Activated CD8-positive, alpha-beta T cell treated with anti-CD3 and anti-CD28 coated beads, Interleukin-2, amount 10 ng/mL, durations not matched to agents 7 days and 5 days (primary cell): ENCODE measurements around the gene TBC1D5. TPM values are rescaled to one million over a fixed set of nuclear protein-coding genes. Genes with fewer than 3 reads are reported as not detected.

Experiments
- ATAC-seq: fragments of 150-1000 bp; cut with Tn5 transposase; one replicate; pipeline ENCODE4 v1.10.0; 2021; ENCODE audit warnings: moderate library complexity
- CTCF ChIA-PET: fragments of 350-600 bp; sonication (Branson Sonifier 250); formaldehyde crosslinking; loops from one replicate; lab custom pipeline; 2021; ENCODE audit warnings: antibody characterized with exemption; lab: Charles Lee
- POLR2A ChIA-PET: fragments of 350-600 bp; sonication (Branson Sonifier 250); formaldehyde crosslinking; loops from one replicate; lab custom pipeline; 2021; ENCODE audit warnings: antibody characterized with exemption; lab: Charles Lee
- DNase-seq: peaks from one replicate; pipeline ENCODE4 v3.0.0-alpha.2; 2020
- H3K27ac Mint-ChIP-seq: one replicate; pipeline ENCODE4 v1.8.0; 2021; ENCODE audit warnings: mild to moderate bottlenecking, mixed read lengths
- H3K27me3 Mint-ChIP-seq: one replicate; pipeline ENCODE4 v1.8.0; 2021; ENCODE audit warnings: low read depth, mixed read lengths
- H3K36me3 Mint-ChIP-seq: one replicate; pipeline ENCODE4 v1.8.0; 2021; ENCODE audit warnings: low read depth, mixed read lengths
- H3K4me1 Mint-ChIP-seq: one replicate; pipeline ENCODE4 v1.8.0; 2021; ENCODE audit warnings: low read depth, mixed read lengths
- H3K4me3 Mint-ChIP-seq: one replicate; pipeline ENCODE4 v1.8.0; 2021; ENCODE audit warnings: mild to moderate bottlenecking, mixed read lengths
- H3K9me3 Mint-ChIP-seq: one replicate; pipeline ENCODE4 v1.8.0; 2022; ENCODE audit warnings: mixed read lengths; ENCODE audit not compliant: insufficient read depth
- total RNA-seq, 2 experiments: library from RNA; stranded (reverse); gene quantifications; one replicate each; pipeline ENCODE4 v1.2.3, GENCODE V29; 2021

TBC1D5 gene
- total RNA-seq, 2 experiments from 2014 or later: 51.2 to 52.8 TPM

- Mint-ChIP-seq H3K4me1 (peaks cover 43% of the 10 kb centered on the region), H3K36me3 (no peaks in the 10 kb centered on the region), H3K9me3 (no peaks in the 10 kb centered on the region), H3K4me3 (peak overlapping the region; percentile 23), H3K27me3 (peaks cover 2% of the 10 kb centered on the region), H3K27ac (peak overlapping the region; percentile 58)
- POLR2A ChIA-PET: interaction anchor here (1.8 kb wide), 1 partner anchor 27 kb away, joined by 6 read pairs; no protein-coding TSS in a partner anchor
- ATAC-seq (no peak), DNase-seq (no peak)
- CTCF ChIA-PET: interaction anchor here (1.5 to 1.9 kb wide), 3 partner anchors 27 to 103 kb away, joined by 4 to 6 read pairs (median 5); no protein-coding TSS in a partner anchor
These were observed 5.4 kb upstream of the TBC1D5 start for GRCh38 chr3:17747890-17748247.

DNA sequence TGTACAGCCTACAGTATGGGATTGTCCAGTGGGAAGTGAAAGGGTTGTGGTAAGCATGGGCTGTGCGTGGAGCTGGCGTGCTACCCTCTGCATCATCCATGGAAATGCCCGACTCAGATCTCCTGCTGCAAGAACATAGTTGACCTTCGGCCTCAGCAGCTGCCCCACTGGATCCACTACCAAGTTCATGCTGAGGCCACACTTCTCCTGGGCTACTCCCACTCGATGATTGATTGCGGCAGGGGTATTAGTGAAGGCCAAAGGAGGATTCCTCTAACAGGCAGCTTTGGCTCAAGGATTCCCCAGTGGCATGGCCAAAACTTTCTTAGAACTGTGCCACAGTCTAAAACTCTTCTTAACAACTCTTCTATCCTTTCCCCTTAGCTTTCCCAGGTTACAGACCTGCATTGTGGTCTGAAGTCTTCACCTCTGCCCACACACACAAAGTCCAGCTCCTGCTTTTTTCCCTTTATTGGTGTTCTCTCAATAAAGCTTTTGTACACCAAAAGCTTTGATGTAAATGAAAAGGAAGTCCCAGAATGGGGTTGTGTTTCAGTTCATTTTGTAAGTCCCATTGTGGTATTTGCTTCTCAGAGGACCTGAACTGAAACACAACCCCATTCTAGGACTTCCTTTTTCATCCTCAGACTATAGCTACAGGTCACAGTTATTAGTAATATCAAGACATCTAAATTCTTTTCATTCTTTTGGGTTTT, 4.9 kb upstream of the TBC1D5 start:
- Mint-ChIP-seq H3K27me3 (no peaks in the 10 kb centered on the region), H3K27ac (peak overlapping the region; percentile 58), H3K36me3 (no peaks in the 10 kb centered on the region), H3K9me3 (no peaks in the 10 kb centered on the region), H3K4me3 (peak overlapping the region; percentile 23), H3K4me1 (peaks cover 43% of the 10 kb centered on the region)
- ATAC-seq (no peak), DNase-seq (no peak)
- POLR2A ChIA-PET: interaction anchor here (0.9 to 1.8 kb wide), 2 partner anchors 12 to 27 kb away, joined by 5 to 6 read pairs; no protein-coding TSS in a partner anchor
- CTCF ChIA-PET: interaction anchor here (1.2 to 1.7 kb wide), 3 partner anchors 16 to 102 kb away, joined by 3 to 6 read pairs (median 4); no protein-coding TSS in a partner anchor

- POLR2A ChIA-PET: no interaction called here
- no peak for ATAC-seq
- H3K36me3 Mint-ChIP-seq: peaks cover 3% of the 10 kb centered on the region
These were observed 3.5 kb upstream of the TBC1D5 start for GRCh38 chr3:17745894-17746293.

DNA sequence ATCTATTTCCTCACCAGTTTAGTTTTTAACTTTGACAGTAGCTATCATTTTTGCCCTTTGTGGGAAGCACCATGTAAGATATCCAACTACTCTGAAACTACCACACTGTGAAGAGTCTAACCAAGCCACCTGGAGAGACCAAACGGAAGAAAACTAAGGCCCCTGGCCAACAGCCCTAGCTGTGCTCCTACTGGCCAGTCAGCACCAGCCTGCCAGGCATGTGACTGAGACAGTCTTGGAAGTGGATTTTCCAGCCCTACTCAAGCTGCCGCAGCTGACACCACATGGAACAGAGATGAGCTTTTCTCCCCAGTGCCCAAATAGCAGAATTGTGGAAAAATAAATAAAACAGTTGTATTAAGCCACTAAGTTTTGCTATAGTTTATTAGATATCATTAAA, 2.9 kb upstream of the TBC1D5 start:
- Mint-ChIP-seq H3K27me3 (no peaks in the 10 kb centered on the region), H3K9me3 (no peaks in the 10 kb centered on the region), H3K27ac (no peak overlapping the region), H3K4me1 (peaks cover 54% of the 10 kb centered on the region), H3K4me3 (no peak overlapping the region), H3K36me3 (peaks cover 4% of the 10 kb centered on the region)
- DNase-seq (no peak), ATAC-seq (no peak)
- CTCF ChIA-PET: no interaction called here
- POLR2A ChIA-PET: no interaction called here

More at GRCh38 chr3:17745894-17746293, 3.5 kb upstream of the TBC1D5 start:
- CTCF ChIA-PET: no interaction called here
- Mint-ChIP-seq H3K4me1 (peaks cover 48% of the 10 kb centered on the region), H3K9me3 (no peaks in the 10 kb centered on the region), H3K27ac (no peak overlapping the region), H3K4me3 (no peak overlapping the region), H3K27me3 (no peaks in the 10 kb centered on the region)
- no peak for DNase-seq

DNA sequence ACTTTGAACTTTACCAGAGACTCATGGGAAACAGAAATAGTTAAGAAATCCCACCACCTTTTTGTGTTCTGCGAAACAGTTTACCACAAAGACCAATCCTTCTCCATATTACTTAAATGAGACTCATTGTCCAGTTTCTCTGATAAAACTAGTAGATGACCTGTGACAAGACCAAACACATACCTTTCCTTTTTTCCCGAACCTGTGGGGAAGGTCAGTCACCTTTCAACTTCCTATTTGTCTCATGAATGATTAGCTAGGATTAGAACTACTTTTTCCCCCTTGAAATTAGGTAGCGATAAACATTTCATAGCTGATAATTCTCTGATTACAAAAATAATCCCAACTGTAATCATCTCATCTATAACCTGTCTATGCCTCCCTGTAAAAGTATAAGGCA, 2.3 kb upstream of the TBC1D5 start:
- H3K36me3 Mint-ChIP-seq: peaks cover 4% of the 10 kb centered on the region
- POLR2A ChIA-PET: no interaction called here
- no peaks in the 10 kb centered on the region for H3K9me3 Mint-ChIP-seq
- ATAC-seq (no peak), DNase-seq (no peak)
- H3K27ac Mint-ChIP-seq: no peak overlapping the region
- peaks cover 51% of the 10 kb centered on the region for H3K4me1 Mint-ChIP-seq
- CTCF ChIA-PET: no interaction called here
- no peaks in the 10 kb centered on the region for H3K27me3 Mint-ChIP-seq
- no peak overlapping the region for H3K4me3 Mint-ChIP-seq

- DNase-seq (no peak), ATAC-seq (no peak)
- no peaks in the 10 kb centered on the region for H3K9me3 Mint-ChIP-seq
- peaks cover 10% of the 10 kb centered on the region for H3K36me3 Mint-ChIP-seq
- ChIA-PET CTCF (interaction anchor here (1.8 kb wide), 1 partner anchor 98 kb away, joined by 10 read pairs; no protein-coding TSS in a partner anchor), POLR2A (interaction anchor here (2.4 kb wide), 1 partner anchor 31 kb away, joined by 17 read pairs; no protein-coding TSS in a partner anchor)
- H3K27me3 Mint-ChIP-seq: no peaks in the 10 kb centered on the region
- H3K4me3 Mint-ChIP-seq: peak overlapping the region; percentile 93
- peaks cover 51% of the 10 kb centered on the region for H3K4me1 Mint-ChIP-seq
- H3K27ac Mint-ChIP-seq: peak overlapping the region; percentile 96
These were observed 1.2 kb upstream of the TBC1D5 start for GRCh38 chr3:17743658-17743995.

DNA sequence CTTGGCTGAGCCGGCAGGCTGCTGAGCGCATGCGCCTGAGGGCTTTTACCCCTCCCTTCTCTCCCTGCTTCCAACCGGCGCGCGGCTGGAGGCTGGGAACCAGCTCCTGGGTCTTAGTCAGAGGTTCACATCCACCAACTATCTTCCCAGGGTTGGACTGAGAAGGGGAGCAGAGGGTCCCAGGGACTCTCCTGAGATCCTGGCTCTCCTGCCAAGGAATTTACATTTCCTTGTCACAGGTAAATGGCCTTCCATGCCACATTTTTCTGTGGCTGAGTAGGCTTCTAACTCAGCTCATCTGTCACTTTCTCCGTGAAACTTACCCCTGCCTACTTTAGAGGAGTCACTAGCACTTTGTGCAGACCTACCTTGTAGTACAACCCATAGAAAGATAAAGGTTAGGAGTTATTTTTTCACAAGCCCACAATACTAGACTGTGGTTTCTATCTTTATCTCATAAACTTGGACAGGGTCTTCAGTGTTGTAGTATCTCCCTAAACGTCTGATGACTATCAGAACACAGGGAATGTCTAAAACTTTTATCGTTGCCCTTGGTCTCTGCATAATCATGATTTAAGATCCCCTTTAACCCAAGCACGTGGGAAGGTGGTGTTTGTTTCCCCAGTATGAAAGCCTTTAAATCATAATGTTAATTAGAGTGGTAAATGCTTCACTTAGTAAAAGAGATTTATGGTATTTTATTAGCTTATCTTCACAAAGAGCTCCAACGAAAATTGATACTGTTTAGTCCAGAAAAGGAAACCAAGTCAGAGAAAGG, 638 bp upstream of the TBC1D5 start:
- Mint-ChIP-seq H3K4me3 (peak overlapping the region; percentile 93), H3K9me3 (no peaks in the 10 kb centered on the region), H3K4me1 (peaks cover 53% of the 10 kb centered on the region), H3K27ac (peak overlapping the region; percentile 96), H3K36me3 (peaks cover 10% of the 10 kb centered on the region), H3K27me3 (no peaks in the 10 kb centered on the region)
- ChIA-PET CTCF (interaction anchor here (1.2 to 1.8 kb wide), 2 partner anchors 31 to 98 kb away, joined by 4 to 10 read pairs; no protein-coding TSS in a partner anchor), POLR2A (interaction anchor here (1.0 to 2.4 kb wide), 4 partner anchors 31 to 702 kb away, joined by 3 to 17 read pairs (median 3); no protein-coding TSS in a partner anchor)
- ATAC-seq (no peak), DNase-seq (no peak)

GRCh38 chr3:17741621-17742101, 770 bp downstream of the TBC1D5 start:
- Mint-ChIP-seq H3K4me3 (peak overlapping the region; percentile 93), H3K4me1 (peaks cover 51% of the 10 kb centered on the region), H3K9me3 (no peaks in the 10 kb centered on the region), H3K27ac (peak overlapping the region; percentile 87), H3K27me3 (no peaks in the 10 kb centered on the region), H3K36me3 (peaks cover 10% of the 10 kb centered on the region)
- ChIA-PET POLR2A (interaction anchor here (0.9 to 2.4 kb wide), 5 partner anchors 33 to 900 kb away, joined by 3 to 17 read pairs (median 3); no protein-coding TSS in a partner anchor), CTCF (interaction anchor here (1.8 kb wide), 1 partner anchor 100 kb away, joined by 10 read pairs; no protein-coding TSS in a partner anchor)
- DNase-seq: no peak
- no peak for ATAC-seq

- H3K9me3 Mint-ChIP-seq: no peaks in the 10 kb centered on the region
- ATAC-seq (no peak), DNase-seq (no peak)
- peak overlapping the region; percentile 93 for H3K4me3 Mint-ChIP-seq
- no peaks in the 10 kb centered on the region for H3K27me3 Mint-ChIP-seq
- H3K4me1 Mint-ChIP-seq: peaks cover 48% of the 10 kb centered on the region
- H3K27ac Mint-ChIP-seq: peak overlapping the region; percentile 87
- ChIA-PET POLR2A (no interaction called here), CTCF (no interaction called here)
- H3K36me3 Mint-ChIP-seq: peaks cover 13% of the 10 kb centered on the region
These were observed 1.7 kb downstream of the TBC1D5 start for GRCh38 chr3:17740721-17741141.

DNA sequence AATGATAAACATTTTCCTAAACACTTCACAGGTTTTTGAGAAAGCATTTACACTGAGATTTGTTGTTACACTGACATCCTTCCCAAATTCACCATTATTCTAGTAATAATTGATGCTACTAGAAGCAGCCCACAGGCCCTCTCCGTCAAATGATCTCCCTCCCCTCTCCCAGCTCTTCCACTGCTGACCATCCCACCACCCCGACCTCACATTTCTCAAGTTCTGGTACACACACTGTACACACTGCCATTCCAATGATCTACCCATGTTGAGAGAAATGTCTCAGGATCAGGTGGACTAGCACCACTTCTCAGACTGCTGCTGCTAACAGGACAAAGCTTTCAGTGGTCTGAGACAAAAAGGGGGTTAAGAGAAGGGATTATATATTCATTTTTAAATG, 3.5 kb downstream of the TBC1D5 start:
- no peak overlapping the region for H3K27ac Mint-ChIP-seq

GRCh38 chr3:17738219-17738618, 4.2 kb downstream of the TBC1D5 start:
- no peak overlapping the region for H3K27ac Mint-ChIP-seq
- peaks cover 38% of the 10 kb centered on the region for H3K4me1 Mint-ChIP-seq
- H3K27me3 Mint-ChIP-seq: no peaks in the 10 kb centered on the region
- H3K9me3 Mint-ChIP-seq: no peaks in the 10 kb centered on the region
- CTCF ChIA-PET: no interaction called here
- peaks cover 21% of the 10 kb centered on the region for H3K36me3 Mint-ChIP-seq
- DNase-seq: no peak
- POLR2A ChIA-PET: no interaction called here
- H3K4me3 Mint-ChIP-seq: no peak overlapping the region
- ATAC-seq: no peak

More for the DNA sequence above, 3.5 kb downstream of the TBC1D5 start:
- Mint-ChIP-seq H3K36me3 (peaks cover 19% of the 10 kb centered on the region), H3K4me1 (peaks cover 41% of the 10 kb centered on the region), H3K4me3 (no peak overlapping the region), H3K27me3 (no peaks in the 10 kb centered on the region), H3K9me3 (no peaks in the 10 kb centered on the region)
- CTCF ChIA-PET: no interaction called here
- ATAC-seq (no peak), DNase-seq (no peak)
- POLR2A ChIA-PET: no interaction called here
